SU-DHL-6 (cell line): ENCODE data around the gene FIBCD1.

Source experiments
- H2AFZ ChIP-seq: fragments of 200-600 bp; sonication (generic); 2 replicates; pipeline ENCODE4 v1.6.1; 2014; ENCODE audit warnings: low read depth, mild to moderate bottlenecking, moderate library complexity, mixed read lengths, antibody characterized with exemption, low read length; ENCODE audit not compliant: severe bottlenecking
- H3F3A ChIP-seq: fragments of 200-600 bp; shearing (Covaris generic); 2 replicates; pipeline ENCODE4 v1.6.0; 2016; ENCODE audit warnings: antibody characterized with exemption, mild to moderate bottlenecking; ENCODE audit not compliant: insufficient read depth
- H3K27ac ChIP-seq: fragments of 200-600 bp; sonication (generic); 2 replicates; pipeline ENCODE4 v1.5.1; 2016; ENCODE audit warnings: low read depth, mild to moderate bottlenecking, low read length, moderate library complexity, mixed read lengths
- H3K27me3 ChIP-seq: fragments of 200-600 bp; sonication (generic), shearing (Covaris generic); 2 replicates; pipeline ENCODE4 v1.6.0; 2014; ENCODE audit warnings: mild to moderate bottlenecking, low read length
- H3K36me3 ChIP-seq: fragments of 200-600 bp; sonication (generic); 2 replicates; pipeline ENCODE4 v1.6.1; 2014; ENCODE audit warnings: mild to moderate bottlenecking, low read length, mixed read lengths
- H3K4me2 ChIP-seq: fragments of 300-600, 200-600 bp; shearing (Covaris generic), sonication (generic); 2 replicates; pipeline ENCODE4 v1.6.0; 2014; ENCODE audit warnings: low read length, low read depth, mild to moderate bottlenecking; ENCODE audit not compliant: poor library complexity, severe bottlenecking
- H3K4me3 ChIP-seq: fragments of 200-600 bp; sonication (generic); 2 replicates; pipeline ENCODE4 v1.5.1; 2014; ENCODE audit warnings: antibody characterized with exemption, low read length, mild to moderate bottlenecking, mixed read lengths; ENCODE audit not compliant: insufficient read depth, poor library complexity, severe bottlenecking
- H3K79me2 ChIP-seq: fragments of 200-600 bp; sonication (generic); 2 replicates; pipeline ENCODE4 v1.6.1; 2014; ENCODE audit warnings: mild to moderate bottlenecking, low read length, moderate library complexity; ENCODE audit not compliant: insufficient read depth
- H3K9ac ChIP-seq: fragments of 200-600 bp; sonication (generic); 2 replicates; pipeline ENCODE4 v1.7.0; 2014; ENCODE audit warnings: mild to moderate bottlenecking, low read length
- H3K9me2 ChIP-seq: fragments of 200-600 bp; sonication (generic); replicated peaks from 2 replicates; pipeline ENCODE4 v1.6.1; 2014; ENCODE audit warnings: low read length; ENCODE audit not compliant: insufficient read depth
- H3K9me3 ChIP-seq: fragments of 200-600 bp; sonication (generic); 2 replicates; pipeline ENCODE4 v1.6.1; 2014; ENCODE audit warnings: low read length, mixed read lengths; ENCODE audit not compliant: insufficient read depth
- H4K20me1 ChIP-seq: fragments of 200-600 bp; sonication (generic); 2 replicates; pipeline ENCODE4 v1.6.1; 2014; ENCODE audit warnings: low read depth, mild to moderate bottlenecking, antibody characterized with exemption, low read length, moderate library complexity, mixed read lengths
- CTCF ChIP-seq: fragments of 200-600 bp; sonication (generic); IDR thresholded peaks from one replicate; pipeline ENCODE4 v1.5.1; 2017; ENCODE audit warnings: antibody characterized with exemption, mild to moderate bottlenecking, low read length, moderate library complexity; ENCODE audit not compliant: insufficient read depth, poor library complexity, severe bottlenecking
- EZH2phosphoT487 ChIP-seq: fragments of 200-600 bp; sonication (generic), shearing (Covaris generic); conservative IDR thresholded peaks from 2 replicates; pipeline ENCODE4 v1.6.1; 2018; ENCODE audit warnings: mild to moderate bottlenecking, antibody characterized with exemption, low read length, moderate library complexity, mixed read lengths

Gene FIBCD1

DNA sequence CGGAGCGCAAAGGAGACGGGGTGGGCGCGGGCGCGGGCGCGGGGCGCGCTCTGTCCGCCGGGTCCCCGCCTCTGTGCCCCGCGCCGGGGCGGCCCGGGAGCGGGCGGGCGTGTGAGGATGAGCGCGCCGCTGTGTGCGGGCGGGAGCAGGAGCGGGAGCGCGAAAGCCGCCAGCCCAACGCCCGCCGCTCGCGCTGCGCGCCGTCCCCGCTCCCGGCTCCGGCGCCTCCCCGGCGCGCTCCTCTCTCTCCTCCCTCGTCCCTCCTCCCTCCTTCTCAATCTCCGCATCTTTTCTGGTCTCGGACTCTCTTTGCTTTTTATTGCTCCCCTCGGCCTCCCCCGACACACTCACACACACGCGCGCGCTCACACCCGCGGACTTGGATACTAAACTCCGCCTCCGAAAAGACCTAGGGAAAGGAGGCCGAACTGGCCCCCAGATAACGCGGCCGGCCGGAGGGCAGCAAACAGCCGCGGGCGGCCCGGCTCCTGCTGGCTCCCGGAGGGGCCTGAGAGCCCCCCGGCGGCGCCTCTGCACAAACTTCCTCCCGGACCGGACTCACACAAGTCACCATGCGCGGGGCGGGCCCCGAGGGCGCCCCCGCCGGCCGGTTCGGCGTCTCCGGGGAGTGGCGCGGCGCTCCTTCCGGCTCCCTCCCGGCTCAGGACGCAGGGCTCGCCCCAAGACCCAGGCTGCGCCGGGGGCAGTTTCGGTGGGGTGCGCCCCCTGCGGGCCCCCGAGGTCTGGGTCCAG is at the start of gene FIBCD1:
Gene FIBCD1, minus strand, starts transcription at position 596 of the 753 bp plus-strand sequence. CDS start 640 bp downstream, outside the sequence.
- no peak within 1 kb of the TSS for H3K4me3 ChIP-seq

GRCh38 chr9:130988400-130988747 is 49.3 kb upstream of the FIBCD1 start:
- no peaks in the 10 kb centered on the region for H3K27me3 ChIP-seq
- H4K20me1 ChIP-seq = no peaks in the 10 kb centered on the region
- no peak overlapping the region for H3K9ac ChIP-seq
- no peak for TF ChIP-seq EZH2phosphoT487
- no peak for TF ChIP-seq CTCF
- H3K4me3 ChIP-seq = no peak overlapping the region
- H3K4me2 ChIP-seq = no peak overlapping the region
- no peak overlapping the region for H2AFZ ChIP-seq
- H3K9me2 ChIP-seq = no peaks in the 10 kb centered on the region
- H3K36me3 ChIP-seq = no peaks in the 10 kb centered on the region
- no peaks in the 10 kb centered on the region for H3K79me2 ChIP-seq
- no peak overlapping the region for H3K27ac ChIP-seq
- no peaks in the 10 kb centered on the region for H3F3A ChIP-seq
- H3K9me3 ChIP-seq = no peaks in the 10 kb centered on the region

More for the DNA sequence above, at the start of gene FIBCD1:
- Histone ChIP-seq H3K4me2 (no peak within 1 kb of the TSS), H2AFZ (no peak within 1 kb of the TSS), H3K27me3 (no peaks in the 10 kb centered on the region), H3K9me2 (no peaks in the 10 kb centered on the region), H3K27ac (no peak within 1 kb of the TSS), H3K9me3 (no peaks in the 10 kb centered on the region), H4K20me1 (no peaks in the 10 kb centered on the region), H3K9ac (no peak within 1 kb of the TSS), H3K36me3 (no peaks in the 10 kb centered on the region), H3F3A (no peaks in the 10 kb centered on the region), H3K79me2 (no peaks in the 10 kb centered on the region)
- TF ChIP-seq CTCF (peak; percentile 8), EZH2phosphoT487 (no peak)

- no peak for TF ChIP-seq CTCF
- no peak for TF ChIP-seq EZH2phosphoT487
- no peak overlapping the region for H3K27ac ChIP-seq
- no peaks in the 10 kb centered on the region for H3K27me3 ChIP-seq
- no peaks in the 10 kb centered on the region for H3K36me3 ChIP-seq
- H3K4me2 ChIP-seq = no peak overlapping the region
- no peaks in the 10 kb centered on the region for H3K9me3 ChIP-seq
- H3K9me2 ChIP-seq = no peaks in the 10 kb centered on the region
- H3F3A ChIP-seq = no peaks in the 10 kb centered on the region
- H4K20me1 ChIP-seq = no peaks in the 10 kb centered on the region
- H3K4me3 ChIP-seq = no peak overlapping the region
- no peak overlapping the region for H3K9ac ChIP-seq
- no peak overlapping the region for H2AFZ ChIP-seq
- H3K79me2 ChIP-seq = no peaks in the 10 kb centered on the region
Measured at GRCh38 chr9:130987738-130988399, 48.8 kb upstream of the FIBCD1 start.
